K562 (cell line): ENCODE data around the gene DGKE. TPM values are rescaled to one million over a fixed set of nuclear protein-coding genes. Genes with fewer than 3 reads are reported as not detected.

ENCODE experiments used
- ADNP ChIP-seq: fragments of 200-800 bp; sonication (Bioruptor generic); IDR thresholded peaks from 2 replicates; pipeline ENCODE4 v1.6.1; 2016; ENCODE audit warnings: missing genetic modification characterization, missing compliant biosample characterization
- BRD9 ChIP-seq: fragments of 450-650 bp; IDR thresholded peaks from 2 replicates; pipeline ENCODE4 v1.6.1; 2018; ENCODE audit warnings: low read depth; ENCODE audit not compliant: partially characterized antibody
- CHCHD3 ChIP-seq: fragments of 250-450 bp; sonication (Bioruptor Pico); IDR thresholded peaks from 2 replicates; pipeline ENCODE4 v2.1.2; 2022; ENCODE audit warnings: mild to moderate bottlenecking
- ELK1 ChIP-seq: sonication (generic); formaldehyde crosslinking; IDR thresholded peaks from 2 replicates; pipeline ENCODE4 v1.8.1; 2022; ENCODE audit warnings: missing genetic modification reagents
- GTF2A2 ChIP-seq: IDR thresholded peaks from 2 replicates; pipeline ENCODE4 v1.6.1; 2016; ENCODE audit warnings: mild to moderate bottlenecking, missing genetic modification characterization, missing compliant biosample characterization
- HDAC3 ChIP-seq: fragments of 450-650 bp; IDR thresholded peaks from 2 replicates; pipeline ENCODE4 v1.6.1; 2018; ENCODE audit warnings: borderline replicate concordance, mild to moderate bottlenecking, moderate library complexity; ENCODE audit not compliant: partially characterized antibody
- HNRNPH1 ChIP-seq: fragments of 200-400 bp; formaldehyde crosslinking; optimal IDR thresholded peaks from 2 replicates; pipeline ENCODE3; 2017; ENCODE audit warnings: low read depth, mild to moderate bottlenecking, low read length, moderate library complexity
- MXI1 ChIP-seq: IDR thresholded peaks from 2 replicates; pipeline ENCODE4 v1.6.1; 2011; ENCODE audit warnings: low read depth, mild to moderate bottlenecking, improper control_type of control experiment, low read length
- PYGO2 ChIP-seq: fragments of 450-650 bp; IDR thresholded peaks from 2 replicates; pipeline ENCODE4 v1.6.1; 2016; ENCODE audit warnings: mild to moderate bottlenecking, missing genetic modification characterization, moderate library complexity, missing compliant biosample characterization
- SAP30 ChIP-seq: fragments of 200-600 bp; sonication (generic); IDR thresholded peaks from 2 replicates; pipeline ENCODE4 v1.6.1; 2012; ENCODE audit warnings: borderline replicate concordance, low read depth, mild to moderate bottlenecking, moderate library complexity, low read length, control low read depth, inconsistent platforms; ENCODE audit not compliant: insufficient read depth, poor library complexity, severe bottlenecking
- SIX5 ChIP-seq, 2 experiments: IDR thresholded peaks; 2 replicates each; pipeline ENCODE4 v1.6.1; 2011; ENCODE audit warnings: low read length in 2 of 2, borderline replicate concordance in 1 of 2, low read depth in 1 of 2, mild to moderate bottlenecking in 1 of 2, moderate library complexity in 1 of 2; ENCODE audit not compliant: insufficient read depth in 1 of 2
- SMAD3 ChIP-seq: fragments of 450-650 bp; formaldehyde crosslinking; conservative IDR thresholded peaks from 2 replicates; pipeline ENCODE4 v1.4.0; 2020; ENCODE audit warnings: mild to moderate bottlenecking
- SREBF2 ChIP-seq: sonication (generic); formaldehyde crosslinking; IDR thresholded peaks from 2 replicates; pipeline ENCODE4 v1.4.0; 2020; ENCODE audit warnings: mild to moderate bottlenecking, missing genetic modification reagents
- SRSF3 ChIP-seq: fragments of 200-400 bp; formaldehyde crosslinking; IDR thresholded peaks from 2 replicates; pipeline ENCODE4 v1.6.1; 2016; ENCODE audit warnings: mild to moderate bottlenecking, low read length, moderate library complexity; ENCODE audit not compliant: insufficient read depth
- TFAP4 ChIP-seq: sonication (generic); formaldehyde crosslinking; IDR thresholded peaks from 2 replicates; pipeline ENCODE4 v1.8.0; 2022; ENCODE audit warnings: missing genetic modification reagents, mild to moderate bottlenecking, moderate library complexity, borderline replicate concordance
- ZBED1 ChIP-seq: IDR thresholded peaks from 2 replicates; pipeline ENCODE4 v1.6.1; 2014
- ZBTB17 ChIP-seq: fragments of 450-650 bp; formaldehyde crosslinking; IDR thresholded peaks from 2 replicates; pipeline ENCODE4 v1.4.0; 2020; ENCODE audit warnings: mild to moderate bottlenecking
- ZEB2 ChIP-seq: fragments of 450-650 bp; IDR thresholded peaks from 2 replicates; pipeline ENCODE4 v1.6.1; 2016
- ZHX1 ChIP-seq: fragments of 150-350 bp; conservative IDR thresholded peaks from 2 replicates; pipeline ENCODE4 v1.6.1; 2014; ENCODE audit warnings: low read length
- ZNF165 ChIP-seq: fragments of 250-450 bp; sonication (Bioruptor Pico); IDR thresholded peaks from 2 replicates; pipeline ENCODE4 v1.4.0; 2020; ENCODE audit warnings: borderline replicate concordance
- ZNF77 ChIP-seq: fragments of 250-450 bp; sonication (Bioruptor Pico); IDR thresholded peaks from 2 replicates; pipeline ENCODE4 v1.5.0; 2020
- polyA plus RNA-seq, 8 experiments: library from polyadenylated mRNA; depleted of rRNA in 4 of 8; stranded (reverse) in 5 of 8; unstranded in 3 of 8; fragments of >200 nt; fragmentation: Nextera tagmentation in 2 of 8; fragmentation: Illumina TruSeq in 1 of 8; extraction: Ambion mirVana in 2 of 8; extraction: Trizol in 1 of 8; gene quantifications; 2 replicates each; pipeline versions ENCODE4 v1.2.1 to v1.2.3, GENCODE V29; 2011 to 2014; ENCODE audit warnings: inconsistent platforms in 1 of 8, missing spikeins in 1 of 8
- total RNA-seq, 7 experiments: library from RNA; depleted of rRNA in 6 of 7; stranded (reverse); fragments of >200 nt in 6 of 7; fragmentation: Illumina TruSeq in 2 of 7; extraction: Trizol in 2 of 7; gene quantifications; 2 replicates each; pipeline versions ENCODE4 v1.2.1 to v1.2.3, GENCODE V29; 2011 to 2021; ENCODE audit warnings: low replicate concordance in 1 of 7
- TF ChIP-seq, protein P1 (sequence below): fragments of 250-450 bp; sonication (Bioruptor Pico); IDR thresholded peaks from 2 replicates; pipeline ENCODE4 v1.5.0; 2021
- TF ChIP-seq, protein P2 (sequence below): fragments of 450-650 bp; conservative IDR thresholded peaks from 2 replicates; pipeline ENCODE4 v1.6.1; 2016; ENCODE audit warnings: missing genetic modification characterization, low read depth, mild to moderate bottlenecking, missing compliant biosample characterization, moderate library complexity

The DGKE gene
- total and polyA plus RNA-seq, 9 of the 15 experiments (the other 6 are each of a cell fraction or from before 2014, with no cell fraction given), result 1.3 to 9.9 (median 5.9) TPM

DNA sequence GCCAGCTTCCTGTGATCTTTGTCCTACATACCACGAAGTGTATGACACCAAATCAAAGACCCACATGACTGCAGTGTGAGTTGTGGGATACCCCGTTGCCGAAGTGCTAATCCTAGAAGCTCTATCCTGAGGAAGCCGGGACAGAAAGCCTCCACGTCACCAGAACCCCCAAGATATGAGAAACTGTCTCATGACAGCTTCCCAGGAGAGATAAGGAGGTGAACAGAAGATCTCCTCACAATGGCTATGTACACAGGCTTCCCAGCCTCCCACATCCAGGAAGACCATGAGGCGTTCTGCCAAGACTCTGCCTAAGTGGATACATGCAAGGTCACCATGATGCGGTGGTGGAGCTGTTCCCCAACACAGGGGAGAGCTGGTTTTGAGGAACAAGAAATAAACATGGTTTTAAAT is 42.8 kb downstream of the DGKE start (continued):
- no peak for TF ChIP-seq PYGO2 (tag)
- no peak for TF ChIP-seq SAP30
- no peak for TF ChIP-seq CHCHD3
- no peak for TF ChIP-seq MXI1
- TF ChIP-seq ZNF77 (CRISPR knock-in tag), result no peak
- TF ChIP-seq, protein P1, sequence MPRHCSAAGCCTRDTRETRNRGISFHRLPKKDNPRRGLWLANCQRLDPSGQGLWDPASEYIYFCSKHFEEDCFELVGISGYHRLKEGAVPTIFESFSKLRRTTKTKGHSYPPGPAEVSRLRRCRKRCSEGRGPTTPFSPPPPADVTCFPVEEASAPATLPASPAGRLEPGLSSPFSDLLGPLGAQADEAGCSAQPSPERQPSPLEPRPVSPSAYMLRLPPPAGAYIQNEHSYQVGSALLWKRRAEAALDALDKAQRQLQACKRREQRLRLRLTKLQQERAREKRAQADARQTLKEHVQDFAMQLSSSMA (CRISPR knock-in tag), result no peak
- TF ChIP-seq ZNF165 (CRISPR knock-in tag), result no peak
- 0 out of 2 replicates have a peak, but pooled peaks have one; percentile 27 for TF ChIP-seq SMAD3 (CRISPR knock-in tag)
- TF ChIP-seq SIX5 (IDR thresholded peaks at IDR 0.05; ENCODE audit: borderline replicate concordance in 1 of 2, insufficient read depth in 1 of 2, low read depth in 1 of 2, low read length in 2 of 2), result no peak
- no peak for TF ChIP-seq GTF2A2 (tag)
- TF ChIP-seq ZBTB17, result no peak
- TF ChIP-seq ZBED1, result no peak
- TF ChIP-seq, protein P2, sequence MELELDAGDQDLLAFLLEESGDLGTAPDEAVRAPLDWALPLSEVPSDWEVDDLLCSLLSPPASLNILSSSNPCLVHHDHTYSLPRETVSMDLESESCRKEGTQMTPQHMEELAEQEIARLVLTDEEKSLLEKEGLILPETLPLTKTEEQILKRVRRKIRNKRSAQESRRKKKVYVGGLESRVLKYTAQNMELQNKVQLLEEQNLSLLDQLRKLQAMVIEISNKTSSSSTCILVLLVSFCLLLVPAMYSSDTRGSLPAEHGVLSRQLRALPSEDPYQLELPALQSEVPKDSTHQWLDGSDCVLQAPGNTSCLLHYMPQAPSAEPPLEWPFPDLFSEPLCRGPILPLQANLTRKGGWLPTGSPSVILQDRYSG (tag), result peak; percentile 76
- no peak for TF ChIP-seq ADNP (tag)
- TF ChIP-seq SREBF2 (CRISPR knock-in tag), result no peak
- TF ChIP-seq TFAP4, result no peak
- no peak for TF ChIP-seq BRD9
- no peak for TF ChIP-seq SRSF3
- TF ChIP-seq ZEB2, result no peak
- no peak for TF ChIP-seq HDAC3
- no peak for TF ChIP-seq ELK1 (CRISPR knock-in tag)
- no peak for TF ChIP-seq HNRNPH1
- TF ChIP-seq ZHX1, result no peak
